Measurements from ENCODE around the gene CACNA1A.
"Not testable (repeated sequence)": the region's sequence is repeated elsewhere in the genome, so short reads cannot be mapped to it uniquely, and the experiment has no call there.

CACNA1A gene

DNA sequence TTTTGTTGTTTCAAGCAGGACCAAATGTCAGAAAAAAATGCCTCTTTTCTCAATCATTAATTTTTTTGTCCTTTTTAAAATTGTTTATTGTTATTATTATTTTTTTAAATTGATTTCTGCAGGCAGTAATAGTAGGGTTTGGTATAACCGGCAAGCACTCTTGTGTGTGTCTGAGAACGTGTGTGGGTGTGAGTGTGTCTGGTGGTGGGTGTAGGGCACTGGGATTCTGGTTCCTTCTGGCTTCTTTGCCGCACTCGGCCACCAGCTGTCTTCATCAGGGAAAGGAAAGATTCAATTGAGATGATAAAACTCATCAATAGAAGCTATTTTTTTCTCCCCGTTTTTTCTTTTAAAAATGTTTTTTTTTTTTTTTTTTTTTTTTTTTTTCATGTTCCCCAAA is 299.7 kb downstream of the CACNA1A start:
- DNase-seq (ENCODE audit: low spot score), result no peak

DNA sequence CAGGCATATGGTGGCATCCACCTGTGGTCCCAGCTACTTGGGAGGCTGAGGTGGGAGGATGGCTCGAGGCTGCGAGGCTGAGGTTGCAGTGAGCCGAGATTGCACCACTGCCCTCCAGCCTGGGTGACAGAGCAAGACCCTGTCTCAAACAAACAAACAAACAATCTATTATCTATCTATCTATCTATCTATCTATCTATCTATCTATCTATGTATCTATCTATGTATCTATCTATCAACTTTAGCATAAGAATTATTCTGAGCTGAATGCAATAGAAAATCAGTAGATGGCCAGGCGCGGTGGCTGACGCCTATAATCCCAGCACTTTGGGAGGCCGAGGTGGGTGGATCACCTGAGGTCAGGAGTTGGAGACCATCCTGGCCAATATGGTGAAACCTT is 304.2 kb downstream of the CACNA1A start:
- not testable (repeated sequence) for DNase-seq (ENCODE audit: low spot score)

DNA sequence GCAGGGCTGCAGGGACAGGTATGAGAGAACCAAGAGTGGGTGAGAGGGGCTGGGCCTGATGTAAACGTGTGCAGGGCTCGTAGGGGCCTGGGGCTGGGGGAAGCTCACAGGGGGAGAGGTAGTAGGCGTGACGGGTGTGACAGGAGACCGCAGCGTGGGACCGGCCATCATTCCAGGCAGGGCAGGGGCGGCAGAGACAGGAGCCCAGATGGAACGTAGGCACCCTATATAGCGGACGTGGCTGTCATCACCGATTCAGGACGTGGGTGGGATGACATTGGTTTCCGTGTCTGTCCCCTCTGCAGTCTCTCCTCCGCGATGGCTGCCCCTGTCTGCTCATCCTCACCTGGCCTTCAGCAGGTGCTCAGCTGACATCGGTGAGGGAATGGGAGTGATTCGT is 307.6 kb downstream of the CACNA1A start:
- no peak for DNase-seq (ENCODE audit: low spot score)

GRCh38 chr19:13195678-13196077 is 310.6 kb downstream of the CACNA1A start:
- DNase-seq (ENCODE audit: low spot score), result no peak

DNA sequence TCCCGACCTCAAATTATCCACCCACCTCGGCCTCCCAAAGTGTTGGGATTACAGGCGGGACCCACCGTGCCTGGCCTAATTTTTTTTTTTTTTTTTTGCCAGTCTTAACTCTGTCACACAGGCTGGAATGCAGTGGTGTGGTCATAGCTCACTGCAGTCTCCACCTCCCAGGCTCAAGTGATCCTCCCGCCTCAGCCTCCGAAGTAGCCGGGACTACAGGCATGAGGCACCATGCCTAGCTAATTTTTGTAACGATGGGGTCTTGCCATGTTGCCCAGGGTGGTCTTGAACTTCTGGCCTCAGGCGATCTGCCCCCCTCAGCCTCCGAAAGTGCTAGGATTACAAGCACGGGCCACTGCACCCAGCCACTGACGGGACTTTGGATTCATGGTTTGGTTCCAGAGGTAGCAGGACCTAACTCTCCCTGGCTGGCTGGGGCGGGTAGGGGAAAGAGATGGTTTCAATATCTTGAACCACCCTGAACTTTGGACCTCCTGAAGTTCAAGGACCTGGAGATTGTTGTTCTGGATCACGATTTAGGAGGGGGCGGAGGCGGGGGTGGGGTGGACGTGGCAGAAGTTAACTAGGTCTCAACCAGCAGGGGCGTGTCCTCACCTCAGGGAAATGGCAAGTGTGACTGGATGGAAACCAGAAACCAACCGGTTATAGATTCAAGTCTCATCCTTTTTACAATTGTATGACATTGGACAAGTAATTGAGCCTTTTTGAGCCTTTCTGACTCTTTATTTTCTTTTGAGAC is 315.3 kb downstream of the CACNA1A start:
- no peak for DNase-seq (ENCODE audit: low spot score)

GRCh38 chr19:13189600-13189999 is 316.7 kb downstream of the CACNA1A start:
- DNase-seq (ENCODE audit: low spot score), result no peak

DNA sequence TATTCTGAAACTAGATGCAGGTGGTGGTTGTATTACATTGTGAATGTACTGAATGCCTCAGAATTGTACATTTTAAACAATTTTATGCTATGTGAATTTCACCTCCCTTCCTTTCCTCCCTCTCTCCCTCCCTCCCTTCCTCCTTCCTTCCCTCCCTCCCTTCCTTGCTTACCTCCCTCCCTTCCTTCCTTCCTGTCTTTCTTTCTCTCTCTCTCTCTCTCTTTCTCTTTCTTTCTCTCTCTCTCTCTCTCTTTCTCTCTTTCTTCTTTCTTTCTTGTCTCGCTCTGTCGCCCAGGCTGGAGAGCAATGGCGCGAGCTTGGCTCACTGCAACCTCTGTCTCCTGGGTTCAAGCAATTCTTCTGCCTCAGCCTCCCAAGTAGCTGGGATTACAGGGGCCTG is 318.9 kb downstream of the CACNA1A start:
- DNase-seq (ENCODE audit: low spot score), result no peak

- not testable (repeated sequence) for DNase-seq (ENCODE audit: low spot score)
Observed at GRCh38 chr19:13186688-13187087, 319.6 kb downstream of the CACNA1A start.

GRCh38 chr19:13185763-13186657 is 320.3 kb downstream of the CACNA1A start:
- DNase-seq (ENCODE audit: low spot score), result not testable (repeated sequence)

- not testable (repeated sequence) for DNase-seq (ENCODE audit: low spot score)
Observed at GRCh38 chr19:13184926-13185325, 321.4 kb downstream of the CACNA1A start.

DNA sequence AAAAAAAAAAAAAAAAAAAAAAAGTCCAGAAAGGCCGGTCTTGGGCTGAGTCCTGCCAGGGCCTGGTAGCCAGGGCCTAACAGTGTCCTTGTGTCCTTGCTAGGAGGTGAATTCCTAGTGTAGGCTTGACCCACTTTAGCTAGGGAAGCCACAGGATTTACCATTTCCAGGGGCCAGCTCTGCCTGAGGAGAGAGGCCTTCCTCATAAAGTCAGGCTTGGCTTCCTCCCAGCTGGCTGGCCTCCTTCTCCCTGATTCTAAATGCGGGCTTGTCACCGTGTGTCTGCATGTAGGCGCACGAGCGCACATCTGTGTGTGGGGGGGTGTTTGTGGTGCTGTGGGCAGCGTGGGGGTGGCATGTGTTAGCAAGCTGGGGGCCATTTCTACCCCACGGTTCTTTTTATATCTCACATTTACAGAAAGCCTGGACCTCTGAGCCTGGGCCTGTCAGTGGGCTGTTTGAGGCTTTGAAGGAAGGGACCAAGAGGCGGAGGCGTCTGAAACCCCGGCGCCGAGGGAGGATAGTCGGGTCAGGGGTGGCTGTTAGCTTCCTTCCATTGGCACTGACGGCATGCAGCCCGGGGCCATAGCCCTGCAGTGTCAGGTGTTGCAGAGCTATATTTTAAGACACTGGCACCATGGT is 324.4 kb downstream of the CACNA1A start:
- DNase-seq (ENCODE audit: low spot score), result peak; percentile 73

GRCh38 chr19:13178291-13178690 is 328.0 kb downstream of the CACNA1A start:
- DNase-seq (ENCODE audit: low spot score), result not testable (repeated sequence)

- not testable (repeated sequence) for DNase-seq (ENCODE audit: low spot score)
Observed at GRCh38 chr19:13177584-13177983, 328.7 kb downstream of the CACNA1A start.

GRCh38 chr19:13176345-13176744 is 329.9 kb downstream of the CACNA1A start:
- DNase-seq (ENCODE audit: low spot score), result no peak

DNA sequence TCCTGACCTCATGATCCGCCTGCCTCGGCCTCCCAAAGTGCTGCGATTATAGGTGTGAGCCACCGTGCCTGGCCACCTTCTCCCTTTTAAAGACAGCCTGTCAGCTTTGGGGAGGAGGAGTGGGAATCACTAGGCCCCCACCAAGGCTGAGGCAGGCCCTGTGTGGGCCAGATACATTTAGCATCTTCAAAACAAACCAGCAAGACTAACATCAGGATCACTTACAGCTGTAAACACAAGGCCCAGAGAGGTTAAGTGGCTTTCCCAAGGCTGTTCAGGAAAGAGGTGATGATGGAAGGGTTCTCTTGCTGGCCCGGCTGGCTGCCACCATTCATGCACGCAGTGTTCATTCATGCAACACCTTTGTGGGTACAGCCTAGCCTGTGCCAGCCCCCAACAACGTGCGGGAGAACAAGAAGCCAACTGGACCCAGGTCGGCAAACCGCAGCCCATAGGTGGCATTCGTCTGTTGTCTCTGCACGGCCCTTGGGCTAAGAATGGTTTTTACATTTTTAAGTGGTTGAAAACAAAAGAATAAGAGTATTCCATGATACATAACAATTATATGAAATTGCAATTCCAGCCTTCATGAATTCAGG is 333.0 kb downstream of the CACNA1A start:
- no peak for DNase-seq (ENCODE audit: low spot score)

DNA sequence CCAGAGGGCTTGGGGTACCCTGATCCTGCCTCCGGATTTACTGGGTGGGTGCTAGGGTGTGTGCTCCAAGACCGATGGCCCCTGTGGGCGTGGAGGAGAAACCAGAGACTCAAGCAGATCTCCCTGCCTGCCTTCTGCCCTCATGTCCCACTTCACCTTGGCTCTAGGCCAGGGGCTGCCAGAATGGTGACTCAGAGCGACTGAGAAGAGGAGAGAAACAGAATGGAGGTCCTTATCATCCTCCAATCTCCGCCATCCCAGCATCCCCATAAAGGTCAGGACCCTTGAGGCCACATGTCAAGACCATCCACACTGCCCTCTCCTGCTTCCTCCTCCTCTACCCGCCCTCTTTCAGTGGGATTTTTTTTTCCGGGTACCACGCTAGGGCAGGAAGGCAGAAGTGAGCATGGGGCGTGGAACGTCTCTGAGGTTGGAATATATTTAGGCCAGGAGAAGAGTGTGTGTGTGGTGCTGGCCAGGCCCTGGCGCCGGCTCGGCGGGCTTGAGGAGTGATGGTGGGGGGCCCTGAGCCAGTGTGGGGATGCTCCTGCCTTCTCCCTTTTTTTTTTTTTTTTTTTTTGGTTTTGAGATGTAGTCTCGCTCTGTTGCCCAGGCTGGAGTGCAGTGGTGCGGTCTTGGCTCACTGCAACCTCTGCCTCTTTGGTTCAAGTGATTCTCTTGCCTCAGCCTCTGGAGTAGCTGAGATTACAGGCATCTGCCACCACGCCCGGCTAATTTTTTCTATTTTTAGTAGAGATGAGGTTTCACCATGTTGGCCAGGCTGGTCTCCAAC is 333.7 kb downstream of the CACNA1A start:
- peak; percentile 38 for DNase-seq (ENCODE audit: low spot score)

DNA sequence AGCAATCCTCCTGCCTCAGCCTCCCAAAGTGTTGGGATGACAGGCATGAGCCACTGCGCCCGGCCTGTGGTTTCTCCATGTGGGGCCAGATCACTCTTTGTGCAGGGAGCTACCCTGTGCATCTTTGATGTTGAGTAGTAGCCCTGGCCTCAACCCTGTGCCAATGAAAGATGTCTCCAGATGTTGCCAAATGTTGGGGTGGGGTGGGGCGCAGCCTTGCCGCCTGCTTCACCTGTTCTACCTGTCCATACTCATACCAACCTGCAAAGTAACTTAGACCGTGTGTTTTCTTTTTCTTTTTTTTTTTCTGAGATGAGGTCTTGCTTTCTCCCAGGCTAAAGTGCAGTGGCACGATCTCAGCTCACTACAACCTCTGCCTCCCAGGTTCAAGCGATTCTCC is 335.1 kb downstream of the CACNA1A start:
- DNase-seq (ENCODE audit: low spot score), result no peak

DNA sequence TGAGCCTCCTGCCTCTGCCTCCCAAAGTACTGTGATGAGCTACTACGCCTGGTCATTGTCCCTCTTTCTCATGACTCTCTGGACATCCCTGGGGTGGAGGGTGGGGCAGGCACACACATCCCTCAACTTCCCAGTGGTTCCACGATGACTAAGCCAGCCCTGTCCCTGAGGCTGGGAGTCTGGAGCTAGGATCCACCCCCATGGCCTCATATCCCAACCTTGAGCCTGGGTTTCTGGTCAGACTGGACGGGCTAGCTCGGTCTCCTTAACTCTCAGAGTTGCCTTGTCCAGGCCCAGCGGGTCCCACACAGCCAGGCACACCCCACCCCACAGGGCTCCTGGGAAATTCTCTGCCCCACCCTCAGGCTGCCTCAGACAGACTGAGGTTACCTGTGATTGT is 336.5 kb downstream of the CACNA1A start:
- DNase-seq (ENCODE audit: low spot score), result no peak

GRCh38 chr19:13166151-13166550 is 340.1 kb downstream of the CACNA1A start:
- not testable (repeated sequence) for DNase-seq (ENCODE audit: low spot score)

- DNase-seq (ENCODE audit: low spot score), result no peak
Observed at GRCh38 chr19:13165162-13165997, 340.9 kb downstream of the CACNA1A start.

All from Ammon's horn (tissue), 1 donor.